ENCODE data around the gene TMEM161A. TPM values are rescaled to one million over a fixed set of nuclear protein-coding genes. Genes with fewer than 3 reads are reported as not detected.

The TMEM161A gene
- total and polyA plus RNA-seq, 2 of the 13 experiments (the other 11 are each of a cell fraction or from before 2014, with no cell fraction given), result 25.9 to 31.4 TPM

GRCh38 chr19:19098703-19099632 is 39.3 kb downstream of the TMEM161A start (continued):
- TF ChIP-seq PREB (CRISPR knock-in tag; IDR thresholded peaks at IDR 0.05) (no peak), ZNF597 (CRISPR knock-in tag; IDR thresholded peaks at IDR 0.05) (no peak), E2F2 (CRISPR knock-in tag; IDR thresholded peaks at IDR 0.05; ENCODE audit: borderline replicate concordance) (no peak), ZNF33A (CRISPR knock-in tag; IDR thresholded peaks at IDR 0.05; ENCODE audit: borderline replicate concordance) (no peak), ZNF556 (CRISPR knock-in tag; IDR thresholded peaks at IDR 0.05; ENCODE audit: borderline replicate concordance) (peak; percentile 72; the same call in 1 of the 2 replicates), ZBTB7A (CRISPR knock-in tag; IDR thresholded peaks at IDR 0.05) (no peak), MTA1 (CRISPR knock-in tag; IDR thresholded peaks at IDR 0.05; ENCODE audit: borderline replicate concordance) (peak; percentile 69), NFIB (CRISPR knock-in tag; IDR thresholded peaks at IDR 0.05; ENCODE audit: borderline replicate concordance) (no peak), ETV5 (CRISPR knock-in tag; IDR thresholded peaks at IDR 0.05; ENCODE audit: borderline replicate concordance) (no peak), ZSCAN21 (CRISPR knock-in tag; IDR thresholded peaks at IDR 0.05; ENCODE audit: borderline replicate concordance) (no peak), ZNF652 (CRISPR knock-in tag; IDR thresholded peaks at IDR 0.05; ENCODE audit: borderline replicate concordance, low read depth) (no peak), FOXP4 (CRISPR knock-in tag; IDR thresholded peaks at IDR 0.05) (peak; percentile 84), SAFB2 (CRISPR knock-in tag; IDR thresholded peaks at IDR 0.05; ENCODE audit: borderline replicate concordance, low read depth) (0 out of 2 replicates have a peak, but pooled peaks have one; percentile 46), POLR2A (IDR thresholded peaks at IDR 0.05; ENCODE audit: insufficient read depth in 1 of 2, low read depth in 2 of 2, low read length in 2 of 2) (peak; percentile 56 to 87), EP300 (IDR thresholded peaks at IDR 0.05; ENCODE audit: low read depth in 2 of 2, low read length in 2 of 2) (peak in 1 of 2 experiments; percentile 79; a peak in 2 of 4 replicates), EP300 (CRISPR knock-in tag; IDR thresholded peaks at IDR 0.05; ENCODE audit: borderline replicate concordance) (peak; percentile 66; the same call in 1 of the 2 replicates)
- TF ChIP-seq, protein P1, sequence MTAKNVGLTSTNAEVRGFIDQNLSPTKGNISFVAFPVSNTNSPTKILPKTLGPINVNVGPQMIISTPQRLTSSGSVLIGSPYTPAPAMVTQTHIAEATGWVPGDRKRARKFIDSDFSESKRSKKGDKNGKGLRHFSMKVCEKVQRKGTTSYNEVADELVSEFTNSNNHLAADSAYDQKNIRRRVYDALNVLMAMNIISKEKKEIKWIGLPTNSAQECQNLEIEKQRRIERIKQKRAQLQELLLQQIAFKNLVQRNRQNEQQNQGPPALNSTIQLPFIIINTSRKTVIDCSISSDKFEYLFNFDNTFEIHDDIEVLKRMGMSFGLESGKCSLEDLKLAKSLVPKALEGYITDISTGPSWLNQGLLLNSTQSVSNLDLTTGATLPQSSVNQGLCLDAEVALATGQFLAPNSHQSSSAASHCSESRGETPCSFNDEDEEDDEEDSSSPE (CRISPR knock-in tag; IDR thresholded peaks at IDR 0.05), result no peak
- TF ChIP-seq, protein P2, sequence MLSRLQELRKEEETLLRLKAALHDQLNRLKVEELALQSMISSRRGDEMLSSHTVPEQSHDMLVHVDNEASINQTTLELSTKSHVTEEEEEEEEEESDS (CRISPR knock-in tag; IDR thresholded peaks at IDR 0.05; ENCODE audit: borderline replicate concordance), result no peak
